ENCODE measurements around the gene LMTK3. TPM values are rescaled to one million over a fixed set of nuclear protein-coding genes. Genes with fewer than 3 reads are reported as not detected.

Gene LMTK3
- total and polyA plus RNA-seq, 2 of the 13 experiments (the other 11 are each of a cell fraction or from before 2014, with no cell fraction given) = 0.18 to 0.29 TPM

DNA sequence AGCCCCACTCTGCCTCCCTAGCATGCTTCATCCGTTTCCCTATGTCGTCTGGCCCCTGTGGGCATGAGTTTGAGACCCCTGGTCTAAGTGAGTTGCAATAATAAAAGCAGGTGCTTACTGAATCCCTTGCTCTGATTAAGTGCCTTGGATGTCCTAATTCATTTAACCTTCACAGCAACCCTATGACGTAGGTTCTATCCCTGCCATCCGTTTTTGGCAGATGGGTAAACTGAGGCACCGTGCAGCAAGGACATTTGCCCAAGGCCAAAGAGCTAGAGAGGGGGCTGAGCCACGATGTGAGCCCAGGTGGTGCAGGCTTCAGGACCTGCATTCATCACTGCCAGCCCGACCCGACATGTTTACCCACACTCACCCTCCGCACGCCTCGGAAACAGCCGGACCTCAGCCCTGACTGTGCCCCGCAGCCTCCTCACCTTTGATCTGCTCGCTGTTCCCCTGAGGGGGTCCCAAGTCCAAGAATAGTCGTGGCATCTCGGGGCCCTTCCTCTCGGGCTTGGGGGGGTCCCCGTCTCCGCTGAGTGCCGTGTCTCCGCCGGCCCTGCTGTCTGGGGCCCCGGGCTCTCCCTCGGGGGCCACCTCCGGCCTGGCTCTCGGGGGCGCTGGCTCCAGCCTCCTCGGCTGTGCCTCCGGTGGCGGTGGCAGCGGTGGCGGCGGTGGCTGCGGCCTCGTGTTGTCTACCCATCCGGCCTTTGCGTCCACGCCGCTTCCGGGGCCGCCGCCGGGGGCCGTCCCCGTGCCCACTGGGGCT lies 14.5 kb downstream of the LMTK3 start:
- no TSS peak for BruUV-seq (replicated peaks)
- TF ChIP-seq ZFP82 (CRISPR knock-in tag; IDR thresholded peaks at IDR 0.05; ENCODE audit: borderline replicate concordance) = peak; percentile 53; the same call in 1 of the 2 replicates
- TF ChIP-seq RFX3 (CRISPR knock-in tag; IDR thresholded peaks at IDR 0.05) = no peak
- peak; percentile 88 for TF ChIP-seq HNRNPL (IDR thresholded peaks at IDR 0.05; ENCODE audit: low read depth, low read length)
- TF ChIP-seq HIVEP1 (CRISPR knock-in tag; IDR thresholded peaks at IDR 0.05) = no peak
- no peak for TF ChIP-seq ZNF296 (CRISPR knock-in tag; conservative IDR thresholded peaks at IDR 0.05)
- no peak for TF ChIP-seq MAF1 (CRISPR knock-in tag; IDR thresholded peaks at IDR 0.05; ENCODE audit: borderline replicate concordance)
- TF ChIP-seq IKZF1 (IDR thresholded peaks at IDR 0.05) = no peak
- TF ChIP-seq, protein P1, sequence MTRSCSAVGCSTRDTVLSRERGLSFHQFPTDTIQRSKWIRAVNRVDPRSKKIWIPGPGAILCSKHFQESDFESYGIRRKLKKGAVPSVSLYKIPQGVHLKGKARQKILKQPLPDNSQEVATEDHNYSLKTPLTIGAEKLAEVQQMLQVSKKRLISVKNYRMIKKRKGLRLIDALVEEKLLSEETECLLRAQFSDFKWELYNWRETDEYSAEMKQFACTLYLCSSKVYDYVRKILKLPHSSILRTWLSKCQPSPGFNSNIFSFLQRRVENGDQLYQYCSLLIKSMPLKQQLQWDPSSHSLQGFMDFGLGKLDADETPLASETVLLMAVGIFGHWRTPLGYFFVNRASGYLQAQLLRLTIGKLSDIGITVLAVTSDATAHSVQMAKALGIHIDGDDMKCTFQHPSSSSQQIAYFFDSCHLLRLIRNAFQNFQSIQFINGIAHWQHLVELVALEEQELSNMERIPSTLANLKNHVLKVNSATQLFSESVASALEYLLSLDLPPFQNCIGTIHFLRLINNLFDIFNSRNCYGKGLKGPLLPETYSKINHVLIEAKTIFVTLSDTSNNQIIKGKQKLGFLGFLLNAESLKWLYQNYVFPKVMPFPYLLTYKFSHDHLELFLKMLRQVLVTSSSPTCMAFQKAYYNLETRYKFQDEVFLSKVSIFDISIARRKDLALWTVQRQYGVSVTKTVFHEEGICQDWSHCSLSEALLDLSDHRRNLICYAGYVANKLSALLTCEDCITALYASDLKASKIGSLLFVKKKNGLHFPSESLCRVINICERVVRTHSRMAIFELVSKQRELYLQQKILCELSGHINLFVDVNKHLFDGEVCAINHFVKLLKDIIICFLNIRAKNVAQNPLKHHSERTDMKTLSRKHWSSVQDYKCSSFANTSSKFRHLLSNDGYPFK (CRISPR knock-in tag; IDR thresholded peaks at IDR 0.05; ENCODE audit: borderline replicate concordance) = peak; percentile 40; the same call in 1 of the 2 replicates
- TF ChIP-seq MIER3 (CRISPR knock-in tag; IDR thresholded peaks at IDR 0.05; ENCODE audit: borderline replicate concordance) = no peak
- TF ChIP-seq FOXA3 (CRISPR knock-in tag; IDR thresholded peaks at IDR 0.05) = peak; percentile 78
- no peak for TF ChIP-seq PRMT3 (CRISPR knock-in tag; IDR thresholded peaks at IDR 0.05; ENCODE audit: borderline replicate concordance, low read depth)
- peak; percentile 46; the same call in 1 of the 2 replicates for TF ChIP-seq ZNF790 (CRISPR knock-in tag; IDR thresholded peaks at IDR 0.05; ENCODE audit: borderline replicate concordance)
- no peak for TF ChIP-seq ADNP (CRISPR knock-in tag; IDR thresholded peaks at IDR 0.05)
- no peak for TF ChIP-seq NR1H2 (CRISPR knock-in tag; IDR thresholded peaks at IDR 0.05; ENCODE audit: borderline replicate concordance, low read depth)
- TF ChIP-seq, protein P2, sequence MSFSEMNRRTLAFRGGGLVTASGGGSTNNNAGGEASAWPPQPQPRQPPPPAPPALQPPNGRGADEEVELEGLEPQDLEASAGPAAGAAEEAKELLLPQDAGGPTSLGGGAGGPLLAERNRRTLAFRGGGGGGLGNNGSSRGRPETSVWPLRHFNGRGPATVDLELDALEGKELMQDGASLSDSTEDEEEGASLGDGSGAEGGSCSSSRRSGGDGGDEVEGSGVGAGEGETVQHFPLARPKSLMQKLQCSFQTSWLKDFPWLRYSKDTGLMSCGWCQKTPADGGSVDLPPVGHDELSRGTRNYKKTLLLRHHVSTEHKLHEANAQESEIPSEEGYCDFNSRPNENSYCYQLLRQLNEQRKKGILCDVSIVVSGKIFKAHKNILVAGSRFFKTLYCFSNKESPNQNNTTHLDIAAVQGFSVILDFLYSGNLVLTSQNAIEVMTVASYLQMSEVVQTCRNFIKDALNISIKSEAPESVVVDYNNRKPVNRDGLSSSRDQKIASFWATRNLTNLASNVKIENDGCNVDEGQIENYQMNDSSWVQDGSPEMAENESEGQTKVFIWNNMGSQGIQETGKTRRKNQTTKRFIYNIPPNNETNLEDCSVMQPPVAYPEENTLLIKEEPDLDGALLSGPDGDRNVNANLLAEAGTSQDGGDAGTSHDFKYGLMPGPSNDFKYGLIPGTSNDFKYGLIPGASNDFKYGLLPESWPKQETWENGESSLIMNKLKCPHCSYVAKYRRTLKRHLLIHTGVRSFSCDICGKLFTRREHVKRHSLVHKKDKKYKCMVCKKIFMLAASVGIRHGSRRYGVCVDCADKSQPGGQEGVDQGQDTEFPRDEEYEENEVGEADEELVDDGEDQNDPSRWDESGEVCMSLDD (CRISPR knock-in tag; IDR thresholded peaks at IDR 0.05; ENCODE audit: borderline replicate concordance) = peak; percentile 80
- TF ChIP-seq AKAP8 (CRISPR knock-in tag; IDR thresholded peaks at IDR 0.05) = 0 out of 2 replicates have a peak, but pooled peaks have one; percentile 31
- no peak for TF ChIP-seq NKX3-1 (CRISPR knock-in tag; IDR thresholded peaks at IDR 0.05)
- TF ChIP-seq ZNF788 (CRISPR knock-in tag; IDR thresholded peaks at IDR 0.05; ENCODE audit: borderline replicate concordance) = peak; percentile 30; the same call in 1 of the 2 replicates

More for the DNA sequence above, 14.5 kb downstream of the LMTK3 start:
- intact Hi-C loops (cut with micrococcal nuclease; ENCODE audit: unreplicated experiment) = no loop called here
- H3K27me3 ChIP-seq (ENCODE audit: control insufficient read depth in 1 of 2, insufficient read depth in 2 of 2, low read length in 2 of 2) = peaks cover 0 to 9% of the 10 kb centered on the region in 2 experiments; a peak in 1 of 5 replicates
- H2AFZ ChIP-seq (ENCODE audit: low read length) = no peak overlapping the region
- no peaks in the 10 kb centered on the region for H4K20me1 ChIP-seq (ENCODE audit: insufficient read depth, low read length)
- ATAC-seq (peak; percentile 5; the same call in 1 of the 3 replicates), DNase-seq (ENCODE audit: low spot score) (peak; percentile 46), FAIRE-seq (no peak)
- H3K4me3 ChIP-seq (replicated peaks in 1 of 3; ENCODE audit: insufficient read depth in 1 of 3, low read depth in 2 of 3, low read length in 3 of 3) = peak overlapping the region in 2 of 3 experiments; percentile 38 to 64
- H3K4me2 ChIP-seq (ENCODE audit: low read depth, low read length) = peak overlapping the region; percentile 84
- peaks cover 51% of the 10 kb centered on the region for H3K4me1 ChIP-seq (ENCODE audit: insufficient read depth, low read length)
- H3K36me3 ChIP-seq (replicated peaks in 1 of 2; ENCODE audit: control insufficient read depth in 1 of 2, insufficient read depth in 2 of 2, low read length in 2 of 2) = no peaks in the 10 kb centered on the region; a peak in 1 of 5 replicates
- H3K9me3 ChIP-seq (ENCODE audit: low read length) = no peaks in the 10 kb centered on the region
- WGBS (ENCODE audit: low lambda C conversion rate) = 38% methylated on average over 20 of the region's 45 CpGs
- no peaks in the 10 kb centered on the region for H3K79me2 ChIP-seq (ENCODE audit: insufficient read depth, low read length)
- POLR2A ChIA-PET = no interaction called here
- H3K9ac ChIP-seq (ENCODE audit: insufficient read depth, low read depth, low read length) = peak overlapping the region; percentile 44; the same call in 1 of the 2 replicates
- no peak overlapping the region for H3K27ac ChIP-seq (ENCODE audit: extremely low read length, insufficient read depth, low read length)
- in situ Hi-C loops (cut with HindIII; ENCODE audit: extremely low pct_ligation_motif_present, low pct_unique_long_range_greater_than_20kb) = no loop called here
- CTCF ChIA-PET (ENCODE audit: low intra/inter-chr PET ratio, low total read pairs) = no interaction called here

Data from HepG2 (cell line).